NCI-H345 (cell line): ENCODE data around the gene DOK6.
"Not testable (repeated sequence)": the region's sequence is repeated elsewhere in the genome, so short reads cannot be mapped to it uniquely, and the experiment has no call there.

Experiments
- DNase-seq: peaks from one replicate; lab custom pipeline; 2025; lab: John Stamatoyannopoulos, UW

Gene DOK6

DNA sequence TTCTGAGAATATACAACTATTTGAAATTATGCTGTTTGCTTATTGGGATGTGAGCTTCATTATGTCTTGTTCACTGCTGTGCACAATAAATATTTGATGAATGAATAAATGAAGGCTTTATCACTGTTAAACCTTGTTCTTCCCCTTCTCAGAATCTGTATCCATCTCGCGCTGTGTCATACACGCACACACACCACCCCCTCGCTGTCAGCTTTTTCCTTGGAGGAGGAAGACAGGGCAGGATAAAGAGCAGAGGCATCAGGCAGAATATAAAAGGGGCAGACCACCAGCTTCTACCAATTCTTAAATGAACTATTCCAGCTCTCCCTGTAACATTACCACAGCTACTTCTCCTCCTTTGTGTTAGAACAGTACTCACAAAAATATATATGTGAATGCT, 472.0 kb downstream of the DOK6 start:
- DNase-seq, result no peak

DNA sequence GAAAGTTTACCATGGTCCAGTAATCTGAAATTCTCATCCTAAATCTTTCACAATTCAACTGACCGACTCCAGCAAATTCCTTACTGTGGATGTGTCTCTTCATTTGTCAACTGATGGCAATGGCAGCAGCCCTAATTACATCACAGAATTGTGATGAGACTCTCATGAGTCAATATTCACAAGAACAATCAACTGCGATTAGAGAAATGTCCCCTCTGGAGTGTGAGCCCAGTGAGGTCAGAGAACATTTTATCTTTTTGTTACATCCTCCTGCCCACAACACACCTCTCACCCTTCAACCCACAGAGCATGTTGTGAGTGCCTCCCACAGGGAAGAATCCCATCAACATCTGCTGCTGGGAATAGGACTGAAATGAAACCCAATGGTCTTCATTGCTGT, 473.4 kb downstream of the DOK6 start:
- no peak for DNase-seq

DNA sequence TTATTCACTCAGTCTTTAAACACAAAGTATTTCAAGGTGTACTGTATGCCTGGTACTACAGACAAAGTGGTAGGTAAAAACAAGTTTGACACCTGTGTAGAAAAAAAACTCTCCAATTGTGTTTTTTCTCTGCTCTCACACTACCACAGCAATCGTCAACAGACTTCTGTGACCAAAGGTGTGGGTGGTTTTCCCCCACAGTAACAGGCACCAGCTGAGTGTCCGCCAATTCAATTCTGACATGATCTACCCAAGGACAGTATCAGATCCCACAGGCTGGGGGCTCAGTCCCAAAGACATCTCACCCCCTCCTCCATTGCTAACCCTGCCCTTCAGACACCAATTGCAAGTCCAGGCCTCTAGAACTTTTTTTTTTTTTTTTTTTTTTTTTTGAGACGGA, 475.8 kb downstream of the DOK6 start:
- no peak for DNase-seq

DNA sequence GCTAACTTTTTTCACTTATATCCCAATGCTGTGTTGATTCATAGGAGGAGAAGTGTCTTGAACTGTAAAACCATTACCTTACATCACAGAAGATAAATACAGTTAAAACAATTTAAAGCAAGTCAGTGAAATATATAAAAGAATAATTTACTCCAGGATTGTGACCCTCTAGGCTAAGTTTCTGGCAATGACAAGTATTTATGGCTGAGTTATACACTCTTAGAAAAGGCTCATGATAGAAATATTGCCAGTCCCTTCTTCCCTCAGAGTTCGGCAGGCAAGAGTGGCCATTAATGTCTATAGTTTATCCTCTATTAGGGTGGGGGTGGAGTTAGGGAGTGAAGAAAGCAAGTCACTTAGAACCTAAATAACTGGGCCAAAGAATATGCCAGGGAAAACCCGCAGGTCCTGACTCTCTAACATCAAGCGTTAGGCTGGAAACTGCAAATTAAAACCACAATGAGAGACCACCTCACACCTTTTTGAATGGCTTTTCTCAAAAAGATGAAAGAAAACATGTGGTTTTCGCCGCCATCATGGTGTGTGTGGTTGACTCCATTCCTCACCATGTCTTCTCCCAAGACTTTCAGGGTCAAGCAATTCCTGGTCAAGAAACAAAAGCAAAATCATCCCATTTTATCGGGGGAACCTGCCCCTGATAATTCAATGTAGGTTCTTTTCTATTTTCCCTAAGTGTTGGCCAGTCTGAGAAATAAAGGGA, 477.7 kb downstream of the DOK6 start:
- DNase-seq, result no peak

DNA sequence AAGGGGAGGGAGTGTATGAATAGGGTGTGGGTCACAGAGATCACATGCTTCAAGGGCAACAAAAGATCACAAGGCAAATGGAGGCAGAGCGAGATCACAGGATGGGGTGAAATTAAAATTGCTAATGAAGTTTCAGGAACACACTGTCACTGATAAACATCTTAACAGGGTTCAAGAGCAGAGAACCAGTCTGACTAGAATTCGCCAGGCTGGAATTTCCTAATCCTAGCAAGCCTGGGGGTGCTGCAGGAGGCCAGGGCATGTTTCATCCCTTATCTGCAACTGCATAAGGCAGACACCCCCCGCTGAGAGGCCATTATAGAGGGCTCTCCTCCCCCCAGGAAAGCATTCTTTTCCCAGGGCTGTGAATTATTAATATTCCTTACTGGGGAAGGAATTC, 478.4 kb downstream of the DOK6 start:
- not testable (repeated sequence) for DNase-seq

DNA sequence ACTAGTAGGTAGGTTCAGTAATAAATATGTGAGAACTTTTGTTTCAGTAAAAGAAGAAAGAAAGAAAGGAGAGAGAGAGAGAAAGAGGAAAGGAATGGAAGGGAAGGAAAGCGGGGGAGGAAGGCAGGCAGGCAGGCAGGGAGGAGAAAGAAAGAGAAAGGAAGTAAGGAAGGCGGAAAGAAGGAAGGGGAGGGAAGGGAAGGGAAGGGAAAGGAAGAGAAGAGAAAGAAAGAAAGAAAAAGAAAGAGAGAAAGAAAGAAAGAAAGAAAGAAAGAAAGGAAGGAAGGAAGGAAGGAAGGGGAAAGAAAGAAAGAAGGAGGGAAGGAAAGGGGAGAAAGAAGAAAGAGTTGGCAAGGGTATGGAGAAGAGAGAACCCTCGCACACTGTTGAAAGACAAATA, 479.4 kb downstream of the DOK6 start:
- no peak for DNase-seq

DNA sequence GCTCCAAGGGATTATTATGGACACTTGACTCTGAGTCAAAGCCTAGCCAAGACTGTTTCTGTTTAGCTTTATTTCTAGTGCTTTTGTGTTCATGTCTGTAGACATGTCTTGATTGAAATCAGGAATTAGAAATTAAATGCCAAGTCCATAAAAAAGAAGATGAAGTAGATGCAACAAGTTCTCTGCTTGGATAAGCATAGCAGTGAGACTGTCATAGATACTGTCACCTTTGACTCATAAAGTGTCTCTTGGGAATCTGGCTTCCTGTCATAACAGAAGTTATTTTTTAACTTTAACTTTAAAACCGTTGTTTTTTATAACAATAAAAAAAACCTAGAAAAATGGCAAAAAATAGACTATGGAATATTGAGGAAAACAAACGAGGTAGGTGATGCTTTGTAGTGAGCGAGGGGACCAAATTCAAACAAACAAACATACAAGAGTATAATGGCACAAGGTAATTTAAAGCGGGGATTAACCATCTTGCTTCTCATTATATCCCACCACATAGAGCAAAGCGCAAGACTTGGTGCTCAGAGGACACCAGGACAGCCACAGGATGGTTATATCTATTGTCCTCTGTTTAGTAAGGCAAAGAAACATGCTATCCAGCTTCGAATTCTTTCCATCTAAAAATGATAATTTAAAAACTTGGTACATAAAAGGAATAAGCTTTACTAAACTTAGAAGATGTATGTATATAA, 482.4 kb downstream of the DOK6 start:
- no peak for DNase-seq

DNA sequence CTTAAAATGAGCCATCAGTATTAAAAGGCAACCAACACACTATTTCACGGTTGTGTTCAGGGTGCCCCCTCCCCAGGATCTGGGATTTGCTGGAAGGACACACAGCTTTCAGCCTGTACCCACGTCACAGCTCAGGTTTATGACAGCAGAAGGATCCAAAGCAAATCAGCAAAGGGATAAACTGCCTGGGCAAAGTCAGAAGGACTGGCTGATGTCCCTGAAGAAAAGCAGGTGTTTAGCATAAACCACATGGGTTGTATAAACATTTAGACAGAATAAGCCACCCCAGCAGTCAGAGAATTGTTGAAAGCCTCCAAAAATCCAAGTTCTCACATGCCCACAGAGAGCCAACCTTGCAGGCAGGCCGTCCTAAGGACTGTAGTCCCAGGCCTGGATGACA, 483.1 kb downstream of the DOK6 start:
- DNase-seq, result no peak

DNA sequence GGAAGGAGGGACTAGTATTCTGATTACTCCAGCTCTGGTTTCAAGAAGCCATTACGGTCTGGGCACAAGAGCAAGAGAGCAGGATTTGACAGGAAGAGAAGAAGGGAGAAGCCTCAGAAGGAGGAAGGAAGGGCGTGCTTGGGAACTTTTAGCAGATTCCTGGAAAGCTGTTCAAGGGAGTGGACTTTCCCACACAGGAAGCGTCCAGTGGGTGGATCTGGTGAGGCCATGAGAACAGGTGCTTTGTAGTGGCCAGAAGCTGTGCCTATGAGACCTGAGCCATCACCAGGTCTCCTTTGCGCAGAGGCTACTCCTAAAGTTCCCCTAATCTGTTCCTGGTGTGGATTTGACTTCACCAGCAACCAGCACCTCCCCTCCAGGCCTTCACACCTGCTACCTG, 484.7 kb downstream of the DOK6 start:
- DNase-seq, result no peak

DNA sequence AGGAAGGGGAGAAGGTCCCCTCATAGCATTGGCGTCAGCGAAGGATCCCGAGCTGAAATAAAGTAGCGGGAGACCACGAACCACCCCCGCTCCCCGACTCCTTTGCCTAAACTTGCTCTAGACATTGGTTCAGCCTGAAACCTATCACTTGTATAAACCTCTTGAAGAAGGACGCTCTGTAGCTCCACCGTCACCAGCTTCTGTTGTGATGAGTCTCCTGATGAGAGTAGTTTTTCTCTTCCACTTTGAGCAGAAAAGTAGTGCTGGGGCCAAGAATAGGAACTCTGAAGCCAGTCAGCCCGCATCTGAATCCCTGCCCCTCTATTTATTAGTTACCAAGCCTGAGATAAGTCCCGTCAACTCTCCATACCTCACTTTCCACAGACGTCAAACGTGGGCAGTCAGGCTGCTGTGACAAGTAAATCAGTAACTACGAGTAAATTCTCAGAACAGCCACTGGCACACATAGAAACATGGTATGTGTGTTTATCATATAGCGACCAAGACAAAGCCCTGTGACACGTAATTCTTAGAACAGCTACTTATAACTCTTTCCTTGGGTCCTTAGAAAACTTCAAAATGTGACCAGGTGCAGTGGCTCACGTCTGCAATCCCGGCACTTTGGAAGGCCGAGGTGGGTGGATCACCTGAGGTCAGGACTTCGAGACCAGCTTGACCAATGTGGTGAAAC, 485.3 kb downstream of the DOK6 start:
- no peak for DNase-seq

DNA sequence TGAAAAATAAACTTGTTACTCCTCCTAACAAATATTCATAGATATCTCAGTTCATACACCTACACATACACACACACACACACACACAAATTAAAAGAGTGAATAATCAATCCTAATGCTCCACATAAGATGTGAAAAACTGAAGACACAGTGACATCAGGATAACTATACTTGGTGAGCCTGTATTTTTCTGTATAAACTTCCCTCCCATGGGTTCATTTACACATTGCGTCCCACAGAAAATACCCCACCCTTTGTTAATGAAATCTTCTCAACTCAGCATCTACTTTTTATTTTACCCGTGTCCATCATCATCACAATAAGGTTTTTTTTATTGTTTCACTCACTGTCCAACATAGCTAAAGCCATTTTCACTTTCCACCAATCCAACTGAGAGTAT, 486.6 kb downstream of the DOK6 start:
- no peak for DNase-seq

DNA sequence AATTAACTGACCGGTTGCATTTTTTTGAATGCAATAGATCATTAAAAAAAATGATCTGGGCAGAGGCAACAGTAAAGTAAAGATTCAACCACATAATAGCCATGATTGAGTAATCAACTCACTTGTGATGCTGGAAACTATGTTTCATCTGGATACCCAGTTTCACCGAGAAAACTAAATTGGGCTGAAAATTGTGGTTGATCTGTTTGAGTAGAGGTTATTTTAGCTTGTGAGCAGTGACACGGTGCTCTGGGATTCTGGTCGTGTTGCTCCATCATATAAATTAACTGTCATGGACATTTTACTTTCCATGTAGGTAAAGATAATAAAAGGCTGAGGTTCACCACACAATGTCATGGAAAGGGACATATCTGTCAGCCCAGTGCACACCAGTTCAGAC, 488.3 kb downstream of the DOK6 start:
- no peak for DNase-seq

DNA sequence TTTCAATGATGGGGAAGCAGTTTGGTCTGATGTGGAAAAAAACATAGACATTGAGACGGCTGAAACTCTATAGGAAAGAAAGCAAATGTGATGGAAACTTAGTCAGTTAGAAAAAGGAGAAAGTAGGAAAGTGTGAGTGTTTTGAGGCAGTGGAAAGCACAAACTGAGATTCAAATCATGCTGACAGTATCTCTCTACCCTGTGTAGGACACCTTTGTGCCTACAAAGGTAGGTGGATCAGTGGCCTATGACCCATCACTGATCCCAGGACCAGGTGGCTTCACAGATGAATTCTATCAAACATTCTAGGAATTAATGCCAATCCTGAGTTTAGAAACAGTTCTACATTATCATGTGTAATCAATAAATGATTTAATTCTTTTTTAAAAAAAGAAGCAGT, 489.9 kb downstream of the DOK6 start:
- no peak for DNase-seq

DNA sequence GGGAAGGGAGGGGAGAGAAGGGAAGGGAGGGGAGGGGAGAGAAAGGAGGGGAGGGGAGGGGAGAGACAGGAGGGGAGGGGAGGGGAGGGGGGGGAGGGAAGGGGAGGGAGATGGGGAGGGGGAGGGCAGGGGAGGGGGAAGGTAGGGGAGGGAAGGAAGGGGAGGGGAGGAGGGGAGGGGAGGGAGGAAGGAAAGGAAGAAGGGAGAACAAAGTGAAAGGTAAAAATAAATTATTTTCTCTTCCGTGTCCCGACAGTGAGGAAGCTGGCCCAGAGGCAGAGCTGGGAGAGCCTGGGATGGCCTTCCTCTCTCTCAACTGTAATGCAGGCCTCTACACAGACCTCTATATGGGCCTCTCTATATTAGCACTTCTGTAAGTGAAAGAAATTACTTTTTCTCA, 493.8 kb downstream of the DOK6 start:
- no peak for DNase-seq

DNA sequence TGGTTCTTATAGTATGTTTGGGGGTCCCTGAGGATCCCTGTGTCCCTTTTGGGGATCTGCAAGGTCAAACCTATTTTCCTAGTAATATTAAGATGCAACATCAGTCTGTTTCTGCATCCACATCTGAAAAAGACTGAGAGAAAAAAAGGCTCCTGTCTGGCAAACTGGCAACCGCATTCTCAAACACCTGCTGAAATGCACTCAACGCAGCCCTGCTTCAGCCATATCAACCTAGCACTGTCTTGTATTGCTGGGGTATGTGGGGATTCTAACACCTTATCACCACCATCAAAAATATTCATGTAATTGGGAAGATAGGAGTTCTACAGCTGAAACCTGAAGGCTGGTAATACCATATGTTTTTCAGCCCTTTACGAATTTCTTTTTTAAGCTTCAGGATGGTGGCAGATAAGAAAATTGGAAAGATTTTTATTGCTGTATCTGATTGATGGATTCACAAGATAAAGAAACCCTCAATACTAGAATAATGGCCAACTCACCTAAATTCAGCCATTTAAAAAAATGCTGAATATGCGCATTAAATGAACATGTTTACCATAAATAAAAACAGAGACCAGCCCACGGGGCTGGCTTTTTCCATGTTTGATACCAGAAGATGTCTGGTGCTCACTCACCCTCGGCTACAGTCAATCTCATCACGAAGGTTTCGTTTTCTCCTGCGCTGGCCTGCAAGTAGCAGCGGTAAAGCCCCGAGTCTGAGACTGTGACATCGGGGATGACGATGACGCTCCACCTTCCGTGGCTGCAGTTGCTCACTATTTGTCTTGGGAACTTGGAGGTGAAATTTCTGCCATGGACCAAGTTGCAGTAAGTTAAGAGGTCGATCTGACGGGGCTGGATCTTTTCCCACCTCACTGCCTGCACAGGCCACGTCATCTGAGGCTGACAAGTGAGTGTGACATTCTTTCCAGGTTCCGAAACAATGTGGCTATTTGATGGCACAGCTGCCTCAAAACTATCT, 494.7 kb downstream of the DOK6 start:
- no peak for DNase-seq

DNA sequence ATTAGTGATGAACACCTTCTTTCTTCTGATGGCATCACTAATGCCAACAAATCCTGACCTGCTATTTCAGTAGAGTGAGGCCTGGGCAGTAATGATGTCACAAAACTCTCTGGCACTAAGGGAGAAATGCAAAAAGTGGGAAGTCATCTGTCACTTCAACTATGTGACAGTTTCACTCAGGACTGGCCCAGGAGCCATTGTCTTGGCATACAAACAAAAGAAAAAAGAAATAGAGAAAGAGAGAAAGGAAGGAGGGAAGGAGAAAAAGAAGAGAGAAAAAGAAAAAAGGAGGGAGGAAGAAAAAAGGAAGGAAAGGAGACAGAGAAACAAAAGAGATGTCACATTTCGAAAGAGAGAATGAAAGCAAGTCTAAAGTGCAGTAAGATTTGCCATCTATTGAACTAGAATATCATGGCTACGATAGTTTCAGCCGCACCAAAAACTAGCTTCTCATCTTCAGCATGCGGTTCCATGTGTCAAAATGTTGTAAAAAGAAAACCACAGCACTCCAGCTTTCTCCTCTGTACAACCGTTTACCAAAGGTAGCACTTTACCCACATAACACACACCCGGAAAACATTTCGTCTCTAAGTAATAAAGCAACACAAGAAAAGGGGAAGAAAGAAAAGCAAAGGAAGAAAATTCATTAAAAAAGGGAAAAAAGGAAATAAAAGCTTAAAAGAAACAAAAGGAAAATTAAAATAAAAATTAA, 496.9 kb downstream of the DOK6 start:
- DNase-seq, result no peak

DNA sequence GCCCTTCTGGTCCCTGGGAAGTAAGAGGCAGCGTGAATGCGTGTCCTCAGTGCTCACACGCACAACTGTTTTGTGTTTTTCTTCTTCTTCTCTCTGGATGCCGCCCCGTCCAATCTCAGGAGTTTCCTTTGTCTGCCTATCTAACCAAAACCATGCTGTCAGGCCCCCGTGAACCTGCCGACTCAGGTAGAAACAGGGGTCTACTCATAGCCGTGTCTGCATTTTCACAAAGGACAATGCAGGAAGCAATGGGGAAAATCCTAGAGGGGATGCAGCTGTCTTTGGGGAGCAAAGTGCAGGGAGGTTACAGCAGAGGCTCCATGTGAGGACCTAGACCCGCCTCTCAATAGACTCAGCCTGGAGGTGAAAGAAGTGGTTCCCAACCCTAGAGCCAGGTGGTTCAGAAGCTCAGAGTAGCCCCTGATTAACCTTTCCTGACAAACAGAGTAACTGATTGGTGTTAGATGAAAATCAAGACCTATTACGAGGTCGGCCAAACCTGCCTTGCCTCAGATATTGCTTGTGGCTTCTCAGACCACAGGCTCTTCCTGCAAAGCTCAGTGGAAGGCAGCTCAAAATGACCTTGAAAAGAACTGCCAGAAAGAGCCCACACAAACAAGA, 497.7 kb downstream of the DOK6 start:
- DNase-seq, result no peak
